Measurements from ENCODE around the gene HNRNPM.
A peak's percentile ranks its signal among the peaks of the same experiment; 100 is the strongest.

HNRNPM gene

GRCh38 chr19:8477889-8478288 lies 33.1 kb downstream of the HNRNPM start:
- H3K27me3 ChIP-seq (ENCODE audit: insufficient read depth, poor library complexity, severe bottlenecking): no peaks in the 10 kb centered on the region
- no peak overlapping the region for H3K4me3 ChIP-seq (replicated peaks; ENCODE audit: insufficient read depth, low read length)
- TF ChIP-seq, protein P1, sequence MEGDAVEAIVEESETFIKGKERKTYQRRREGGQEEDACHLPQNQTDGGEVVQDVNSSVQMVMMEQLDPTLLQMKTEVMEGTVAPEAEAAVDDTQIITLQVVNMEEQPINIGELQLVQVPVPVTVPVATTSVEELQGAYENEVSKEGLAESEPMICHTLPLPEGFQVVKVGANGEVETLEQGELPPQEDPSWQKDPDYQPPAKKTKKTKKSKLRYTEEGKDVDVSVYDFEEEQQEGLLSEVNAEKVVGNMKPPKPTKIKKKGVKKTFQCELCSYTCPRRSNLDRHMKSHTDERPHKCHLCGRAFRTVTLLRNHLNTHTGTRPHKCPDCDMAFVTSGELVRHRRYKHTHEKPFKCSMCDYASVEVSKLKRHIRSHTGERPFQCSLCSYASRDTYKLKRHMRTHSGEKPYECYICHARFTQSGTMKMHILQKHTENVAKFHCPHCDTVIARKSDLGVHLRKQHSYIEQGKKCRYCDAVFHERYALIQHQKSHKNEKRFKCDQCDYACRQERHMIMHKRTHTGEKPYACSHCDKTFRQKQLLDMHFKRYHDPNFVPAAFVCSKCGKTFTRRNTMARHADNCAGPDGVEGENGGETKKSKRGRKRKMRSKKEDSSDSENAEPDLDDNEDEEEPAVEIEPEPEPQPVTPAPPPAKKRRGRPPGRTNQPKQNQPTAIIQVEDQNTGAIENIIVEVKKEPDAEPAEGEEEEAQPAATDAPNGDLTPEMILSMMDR (IDR thresholded peaks at IDR 0.05; ENCODE audit: insufficient read depth, low read length): no peak
- TF ChIP-seq, protein P2, sequence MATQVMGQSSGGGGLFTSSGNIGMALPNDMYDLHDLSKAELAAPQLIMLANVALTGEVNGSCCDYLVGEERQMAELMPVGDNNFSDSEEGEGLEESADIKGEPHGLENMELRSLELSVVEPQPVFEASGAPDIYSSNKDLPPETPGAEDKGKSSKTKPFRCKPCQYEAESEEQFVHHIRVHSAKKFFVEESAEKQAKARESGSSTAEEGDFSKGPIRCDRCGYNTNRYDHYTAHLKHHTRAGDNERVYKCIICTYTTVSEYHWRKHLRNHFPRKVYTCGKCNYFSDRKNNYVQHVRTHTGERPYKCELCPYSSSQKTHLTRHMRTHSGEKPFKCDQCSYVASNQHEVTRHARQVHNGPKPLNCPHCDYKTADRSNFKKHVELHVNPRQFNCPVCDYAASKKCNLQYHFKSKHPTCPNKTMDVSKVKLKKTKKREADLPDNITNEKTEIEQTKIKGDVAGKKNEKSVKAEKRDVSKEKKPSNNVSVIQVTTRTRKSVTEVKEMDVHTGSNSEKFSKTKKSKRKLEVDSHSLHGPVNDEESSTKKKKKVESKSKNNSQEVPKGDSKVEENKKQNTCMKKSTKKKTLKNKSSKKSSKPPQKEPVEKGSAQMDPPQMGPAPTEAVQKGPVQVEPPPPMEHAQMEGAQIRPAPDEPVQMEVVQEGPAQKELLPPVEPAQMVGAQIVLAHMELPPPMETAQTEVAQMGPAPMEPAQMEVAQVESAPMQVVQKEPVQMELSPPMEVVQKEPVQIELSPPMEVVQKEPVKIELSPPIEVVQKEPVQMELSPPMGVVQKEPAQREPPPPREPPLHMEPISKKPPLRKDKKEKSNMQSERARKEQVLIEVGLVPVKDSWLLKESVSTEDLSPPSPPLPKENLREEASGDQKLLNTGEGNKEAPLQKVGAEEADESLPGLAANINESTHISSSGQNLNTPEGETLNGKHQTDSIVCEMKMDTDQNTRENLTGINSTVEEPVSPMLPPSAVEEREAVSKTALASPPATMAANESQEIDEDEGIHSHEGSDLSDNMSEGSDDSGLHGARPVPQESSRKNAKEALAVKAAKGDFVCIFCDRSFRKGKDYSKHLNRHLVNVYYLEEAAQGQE (IDR thresholded peaks at IDR 0.05; ENCODE audit: insufficient replicate concordance, low read depth): no peak
- no peak overlapping the region for H3K27ac ChIP-seq (replicated peaks)
- DNase-seq (ENCODE audit: low read depth in 1 of 2, low spot score in 1 of 2): no peak

- Histone ChIP-seq H3K27me3 (ENCODE audit: insufficient read depth, poor library complexity, severe bottlenecking) (no peaks in the 10 kb centered on the region), H3K4me3 (replicated peaks; ENCODE audit: insufficient read depth, low read length) (no peak overlapping the region), H3K27ac (replicated peaks) (no peak overlapping the region)
- TF ChIP-seq, protein P1 (IDR thresholded peaks at IDR 0.05; ENCODE audit: insufficient read depth, low read length): no peak
- TF ChIP-seq, protein P2 (IDR thresholded peaks at IDR 0.05; ENCODE audit: insufficient replicate concordance, low read depth): no peak
- TF ChIP-seq GABPA (IDR thresholded peaks at IDR 0.05; ENCODE audit: low read depth): no peak
- TF ChIP-seq SPI1 (IDR thresholded peaks at IDR 0.05; ENCODE audit: borderline replicate concordance, low read depth): no peak
- TF ChIP-seq POLR2AphosphoS5 (IDR thresholded peaks at IDR 0.05; ENCODE audit: low read depth): no peak
- DNase-seq (ENCODE audit: low read depth in 1 of 2, low spot score in 1 of 2): no peak
Measured at GRCh38 chr19:8478598-8478997, 33.8 kb downstream of the HNRNPM start.

DNA sequence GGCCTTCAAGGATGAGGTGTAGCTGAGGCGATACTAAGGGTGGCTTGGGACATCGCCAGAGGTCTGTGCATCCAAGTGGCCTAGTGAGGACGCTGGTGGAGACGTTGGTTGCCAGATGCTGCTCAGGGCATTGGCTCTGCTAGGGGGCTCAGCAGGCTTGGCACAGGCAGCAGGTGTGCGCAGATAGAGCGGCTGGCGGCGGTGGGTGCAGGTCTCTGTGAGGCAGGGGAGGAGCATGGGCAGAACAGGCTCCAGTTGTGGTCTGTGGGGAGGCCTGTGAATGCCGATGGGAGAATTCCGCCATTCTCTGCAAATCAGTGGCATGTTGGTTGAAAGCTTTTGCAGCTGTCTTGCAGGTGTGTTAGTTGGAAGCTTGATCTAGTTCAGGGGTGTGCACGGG lies 36.4 kb downstream of the HNRNPM start:
- no peak overlapping the region for H3K4me3 ChIP-seq (replicated peaks; ENCODE audit: insufficient read depth, low read length)

More for the DNA sequence above, 36.4 kb downstream of the HNRNPM start:
- TF ChIP-seq, protein P2 (IDR thresholded peaks at IDR 0.05; ENCODE audit: insufficient replicate concordance, low read depth): no peak
- no peak for DNase-seq (ENCODE audit: low read depth in 1 of 2, low spot score in 1 of 2)
- Histone ChIP-seq H3K27ac (replicated peaks) (peak overlapping the region; percentile 17; the same call in 1 of the 2 replicates), H3K27me3 (ENCODE audit: insufficient read depth, poor library complexity, severe bottlenecking) (no peaks in the 10 kb centered on the region)

Data from HL-60 (cell line).